ENCODE data around the gene LRCH1.

Gene LRCH1

DNA sequence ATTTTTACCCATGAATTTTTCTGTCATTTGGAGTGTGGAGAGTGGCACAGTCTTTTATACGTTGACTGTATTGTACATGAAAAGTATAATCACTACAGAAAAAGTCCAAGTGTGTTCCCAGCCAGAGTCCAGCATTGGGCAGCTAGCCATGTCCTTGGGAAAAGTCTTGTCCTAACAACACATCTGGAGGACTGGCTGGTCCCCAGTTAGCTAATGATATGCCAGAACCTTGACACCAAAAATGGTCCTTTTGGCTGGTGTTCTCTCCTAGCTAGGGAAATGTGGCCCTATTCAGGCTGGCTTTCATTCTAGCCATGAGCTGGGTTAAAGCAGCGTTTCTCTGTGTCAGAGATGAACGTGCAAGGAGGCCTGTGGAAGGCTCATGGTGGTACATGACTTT is 145.0 kb downstream of the LRCH1 start:
- no peak for DNase-seq (ENCODE audit: low read depth in 3 of 3)

DNA sequence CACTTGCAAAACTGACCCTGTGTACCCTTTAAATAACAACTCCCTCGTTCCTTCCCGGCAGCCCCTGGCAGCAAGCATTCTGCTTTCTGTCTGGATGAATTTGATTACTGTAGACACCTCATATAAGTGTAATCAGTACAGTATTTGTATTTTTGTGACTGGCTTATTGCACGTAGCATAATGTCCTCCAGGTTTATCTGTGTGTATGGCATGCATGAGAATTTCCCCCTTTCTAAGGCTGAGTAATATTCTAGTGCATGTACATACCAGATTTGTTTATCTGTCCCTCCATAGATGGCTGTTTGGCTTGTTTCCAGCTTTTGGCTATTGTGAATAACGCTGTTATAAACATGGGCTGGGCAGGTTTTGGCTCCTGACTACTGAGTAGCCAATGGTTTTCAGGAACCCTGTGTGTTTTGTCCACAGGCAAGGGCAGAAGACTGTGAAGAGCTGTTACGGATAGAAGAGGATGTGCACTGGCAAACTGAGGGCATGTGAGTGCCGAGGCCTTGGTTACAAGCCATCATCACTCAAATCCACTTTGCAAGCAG is 146.0 kb downstream of the LRCH1 start:
- DNase-seq (ENCODE audit: low read depth in 3 of 3), result no peak

DNA sequence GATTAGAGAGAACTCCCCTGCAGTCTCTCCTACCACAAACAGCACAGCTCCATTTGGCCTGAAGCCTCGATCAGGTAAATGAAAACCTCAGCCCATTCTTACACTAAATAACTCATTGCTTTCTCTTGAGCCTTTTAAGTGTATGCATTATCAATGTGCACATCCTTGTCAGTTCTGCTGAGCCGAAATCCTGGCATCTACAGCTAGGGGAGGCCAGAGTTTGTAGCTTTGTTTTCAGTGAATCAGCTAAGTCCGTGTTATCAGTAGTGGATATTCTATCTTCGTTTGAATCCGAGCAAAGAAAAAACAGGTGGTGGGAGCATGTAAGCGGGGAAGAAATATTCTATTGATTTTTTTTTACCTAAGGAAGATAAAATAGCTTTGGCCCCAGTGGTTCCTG is 159.6 kb downstream of the LRCH1 start:
- no peak for DNase-seq (ENCODE audit: low read depth in 3 of 3)

DNA sequence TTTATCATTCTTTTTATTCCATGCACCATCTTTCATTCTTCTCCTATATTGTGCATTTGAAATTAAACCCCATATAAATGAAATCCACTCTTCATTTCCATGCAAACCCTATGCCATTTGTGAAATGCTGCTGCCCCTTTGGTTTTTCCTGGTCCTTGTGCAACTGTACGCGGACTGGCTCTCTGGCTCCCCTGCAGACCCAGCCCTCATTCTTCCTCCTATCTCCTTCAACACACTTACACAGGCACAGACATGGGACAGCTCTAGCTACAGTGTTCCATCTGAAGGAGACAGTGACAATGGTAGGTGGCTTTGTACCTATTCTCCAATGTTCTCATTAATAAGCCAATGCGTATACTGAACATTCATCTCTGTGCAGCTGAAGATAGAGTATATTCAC is 162.4 kb downstream of the LRCH1 start:
- no peak for DNase-seq (ENCODE audit: low read depth in 3 of 3)

DNA sequence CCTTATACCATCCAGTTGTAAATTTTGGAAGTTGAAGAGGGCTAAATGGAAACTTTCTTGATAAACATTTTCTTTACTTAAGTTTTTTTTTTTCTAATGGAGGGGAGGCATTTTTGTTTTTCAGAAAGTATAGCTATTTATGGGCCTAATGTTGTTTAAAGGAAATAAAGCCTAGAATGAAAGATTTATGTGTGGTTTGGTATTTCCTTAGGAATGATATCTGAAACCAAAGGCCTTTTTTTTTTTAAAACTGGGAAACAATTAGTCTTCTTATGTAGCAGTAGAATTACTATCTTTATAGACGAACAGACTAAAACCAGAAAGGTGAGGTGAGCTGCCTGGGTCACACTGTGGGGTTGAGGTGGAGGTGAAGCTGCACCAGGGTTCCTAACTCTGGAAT is 163.9 kb downstream of the LRCH1 start:
- no peak for DNase-seq (ENCODE audit: low read depth in 3 of 3)

DNA sequence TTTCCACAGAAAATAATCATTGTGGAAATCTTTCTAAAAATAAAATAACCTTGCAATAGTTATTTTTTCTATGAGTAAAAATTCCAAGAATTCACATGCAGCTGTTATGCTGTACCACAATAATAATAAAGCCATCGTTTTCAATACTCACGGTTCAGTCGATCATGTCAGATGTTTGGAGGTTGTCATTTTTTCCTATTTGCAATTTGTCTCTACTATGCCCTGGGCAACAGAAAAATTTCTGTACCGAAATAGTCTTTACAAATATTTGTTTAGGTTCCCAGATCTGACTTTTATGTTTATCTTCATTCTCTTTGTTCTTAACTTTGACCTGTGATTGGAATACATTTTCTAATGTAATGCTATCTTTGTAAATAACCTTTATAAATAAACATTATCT is 164.3 kb downstream of the LRCH1 start:
- no peak for DNase-seq (ENCODE audit: low read depth in 3 of 3)

DNA sequence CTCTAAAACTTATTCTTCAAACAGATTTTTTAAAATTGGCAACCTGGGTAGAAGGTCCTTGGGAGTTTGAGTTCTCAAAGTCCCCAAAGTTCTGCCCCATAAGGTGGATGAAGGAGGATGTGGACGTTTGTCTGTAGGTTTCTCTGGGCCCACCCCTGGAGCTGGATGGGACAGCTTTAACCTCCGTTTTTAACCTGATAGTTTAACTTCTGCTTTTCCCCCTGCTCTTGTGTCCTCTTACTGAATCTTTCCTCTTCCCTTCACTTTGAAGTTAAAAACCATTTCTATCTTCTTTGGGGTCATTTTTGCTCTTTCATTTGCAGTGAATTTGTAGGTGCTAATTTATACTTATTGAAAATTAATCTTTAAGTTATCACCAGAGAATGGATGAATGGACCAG is 164.9 kb downstream of the LRCH1 start:
- no peak for DNase-seq (ENCODE audit: low read depth in 3 of 3)

DNA sequence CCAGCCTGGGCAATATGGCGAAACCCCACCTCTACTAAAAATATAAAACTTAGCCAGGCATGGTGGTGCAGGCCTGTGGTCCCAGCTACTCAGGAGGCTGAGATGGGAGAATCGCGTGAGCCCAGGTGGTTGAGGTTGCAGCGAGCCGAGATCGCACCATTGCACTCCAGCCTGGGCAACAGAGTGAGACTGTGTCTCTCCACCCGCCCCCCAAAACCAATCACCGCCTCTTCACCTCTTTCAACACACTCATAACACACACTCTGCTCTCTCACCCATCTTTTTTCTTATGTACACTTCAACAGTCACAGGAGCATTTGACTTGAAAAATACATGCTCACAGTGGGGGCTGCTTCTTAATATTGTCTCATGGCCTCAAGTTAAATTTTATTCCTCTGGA is 167.2 kb downstream of the LRCH1 start:
- no peak for DNase-seq (ENCODE audit: low read depth in 3 of 3)

DNA sequence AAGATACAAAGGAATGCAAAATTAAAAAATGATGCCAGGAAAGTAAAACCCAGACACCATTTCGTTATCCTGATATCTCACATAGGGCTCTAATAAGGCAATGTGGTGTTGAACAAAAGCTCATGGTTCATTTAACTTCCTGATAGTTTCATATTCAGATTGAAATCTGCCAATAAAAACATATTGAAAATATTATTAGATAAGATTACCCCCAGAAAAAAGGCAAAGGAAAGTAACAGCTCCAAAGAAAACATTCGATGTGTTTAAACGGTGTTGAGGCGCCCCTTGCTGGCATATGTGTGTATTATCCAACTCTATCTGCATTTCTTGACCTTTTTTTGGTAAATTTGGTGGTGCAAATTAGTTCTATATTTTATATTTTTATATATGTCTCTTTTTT is 168.1 kb downstream of the LRCH1 start:
- DNase-seq (ENCODE audit: low read depth in 3 of 3), result peak in 1 of 3 donors; percentile 13

DNA sequence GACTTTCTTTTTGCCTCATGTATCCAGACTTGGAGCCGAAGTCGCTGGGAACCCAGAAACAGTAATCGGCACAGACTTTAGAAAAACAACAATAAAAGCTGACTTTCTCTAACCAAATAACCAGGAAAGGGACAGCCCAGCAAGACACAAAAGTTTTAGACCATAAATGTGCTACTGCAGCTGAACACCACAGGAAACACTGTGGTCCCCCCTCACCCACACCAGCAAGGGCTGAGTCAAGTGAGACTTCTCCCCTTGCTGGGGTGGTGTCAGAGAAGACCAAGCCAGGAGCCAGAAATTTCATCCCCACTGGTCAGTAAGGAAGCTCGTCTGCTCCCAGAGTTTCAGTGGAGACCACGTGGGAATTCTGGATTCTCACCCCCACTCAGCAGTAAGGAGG is 173.4 kb downstream of the LRCH1 start:
- DNase-seq (ENCODE audit: low read depth in 3 of 3), result no peak

DNA sequence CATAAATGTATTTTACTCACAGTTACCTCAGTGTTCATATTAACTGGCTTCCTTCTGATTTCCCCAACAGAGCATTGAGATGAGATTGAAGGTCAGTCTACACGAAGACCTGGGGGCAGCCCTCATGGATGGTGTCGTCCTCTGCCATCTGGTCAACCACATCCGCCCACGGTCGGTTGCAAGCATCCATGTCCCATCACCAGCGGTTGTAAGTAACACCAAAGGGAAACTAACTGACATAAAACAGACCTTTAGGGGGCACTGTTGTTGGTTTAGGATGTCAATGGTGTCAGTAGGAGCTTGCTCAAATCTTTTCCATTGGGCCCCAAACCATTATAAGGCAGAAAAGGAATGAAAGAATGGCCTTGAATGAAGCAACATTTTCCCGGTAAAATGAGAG is 175.8 kb downstream of the LRCH1 start:
- no peak for DNase-seq (ENCODE audit: low read depth in 3 of 3)

DNA sequence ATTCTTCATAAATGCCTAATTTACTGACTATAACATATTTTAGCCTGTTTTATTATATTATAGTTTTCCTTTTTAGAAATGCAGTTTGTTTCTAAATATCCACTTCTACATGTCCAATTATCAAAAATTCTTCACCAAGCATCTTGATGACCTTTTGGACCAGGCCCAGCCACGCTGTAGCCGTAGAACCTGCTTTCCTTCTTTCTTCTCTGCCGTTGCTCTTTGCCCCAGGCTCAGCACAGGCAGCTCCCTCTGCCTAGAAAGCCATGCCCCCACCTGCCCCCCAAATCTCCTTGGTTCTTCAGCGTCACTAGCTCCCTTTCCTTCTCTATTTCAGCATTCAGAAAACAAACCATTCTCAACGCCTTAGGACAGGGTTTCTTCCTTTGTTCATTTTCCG is 178.6 kb downstream of the LRCH1 start:
- DNase-seq (ENCODE audit: low read depth in 3 of 3), result no peak

DNA sequence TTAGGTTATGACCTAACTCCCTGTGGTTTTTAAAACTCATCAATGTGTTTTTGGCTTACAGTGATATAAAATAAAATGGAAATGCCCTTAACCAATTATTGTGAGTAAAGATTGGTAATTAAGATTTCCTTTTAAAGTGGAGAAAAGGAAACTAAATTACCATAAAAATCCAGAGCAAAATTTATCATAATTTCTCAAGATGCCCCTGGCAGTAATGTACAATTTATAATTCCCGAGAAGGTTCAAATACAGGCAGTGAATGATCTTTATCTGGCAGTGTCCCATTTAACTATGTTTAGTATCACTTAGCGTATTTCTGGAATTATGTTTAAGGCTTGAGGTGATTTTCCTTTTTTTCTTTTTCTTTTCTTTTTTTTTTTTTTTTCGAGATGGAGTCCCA is 182.5 kb downstream of the LRCH1 start:
- DNase-seq (ENCODE audit: low read depth in 3 of 3), result no peak

DNA sequence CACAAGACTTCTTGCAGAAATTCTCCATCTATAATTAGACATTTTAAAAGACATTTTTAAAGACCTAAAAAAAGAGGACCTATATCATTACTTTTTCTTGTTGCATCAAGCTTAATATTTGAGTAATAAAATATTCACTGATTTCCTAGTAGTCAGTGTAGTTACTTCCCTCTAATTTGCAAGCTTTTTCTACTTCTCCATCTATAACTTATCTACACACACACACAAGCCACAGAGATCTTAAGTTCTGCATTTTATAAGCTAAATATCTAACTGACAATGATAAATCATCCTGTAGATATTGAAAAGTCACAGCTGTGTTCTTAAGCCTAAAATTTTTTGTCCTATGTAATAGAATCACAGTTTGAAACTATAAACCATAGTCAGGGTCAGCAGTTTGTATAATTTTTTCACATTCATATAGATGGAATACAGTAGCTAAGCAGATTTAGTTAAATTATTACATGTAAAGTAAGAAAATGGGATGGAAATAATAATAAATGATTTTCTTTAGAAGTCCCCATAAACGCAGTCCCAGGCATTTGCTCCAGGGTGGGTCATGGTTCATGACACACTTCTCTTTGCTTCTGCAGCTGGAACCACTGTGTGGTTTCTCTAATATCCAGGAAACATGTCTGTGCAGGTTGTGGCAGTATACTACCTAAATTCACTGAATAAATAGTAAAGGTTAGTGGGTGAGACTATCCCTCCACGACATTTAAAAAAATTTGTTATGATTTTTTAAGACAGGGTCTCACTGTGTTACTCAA is 183.8 kb downstream of the LRCH1 start:
- no peak for DNase-seq (ENCODE audit: low read depth in 3 of 3)

DNA sequence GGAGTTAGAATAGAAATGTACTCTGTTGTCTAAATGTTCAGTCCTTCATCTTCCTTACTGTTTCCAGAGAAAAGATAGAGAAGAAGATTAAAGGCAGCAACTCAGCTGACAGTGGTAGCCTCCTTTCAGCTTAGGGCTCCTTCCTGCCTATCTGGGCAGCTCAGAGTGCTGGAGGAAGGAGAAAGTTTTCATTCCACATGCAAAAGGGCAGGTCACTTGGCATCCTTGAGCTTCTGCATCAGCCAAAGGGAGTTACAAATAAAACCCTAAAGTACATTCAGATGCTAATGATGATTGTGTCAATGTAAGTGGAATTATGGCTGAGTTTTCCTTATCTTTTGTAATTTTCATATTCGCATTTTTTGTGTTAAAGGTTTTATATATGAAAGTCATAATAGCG is 185.1 kb downstream of the LRCH1 start:
- DNase-seq (ENCODE audit: low read depth in 3 of 3), result no peak

DNA sequence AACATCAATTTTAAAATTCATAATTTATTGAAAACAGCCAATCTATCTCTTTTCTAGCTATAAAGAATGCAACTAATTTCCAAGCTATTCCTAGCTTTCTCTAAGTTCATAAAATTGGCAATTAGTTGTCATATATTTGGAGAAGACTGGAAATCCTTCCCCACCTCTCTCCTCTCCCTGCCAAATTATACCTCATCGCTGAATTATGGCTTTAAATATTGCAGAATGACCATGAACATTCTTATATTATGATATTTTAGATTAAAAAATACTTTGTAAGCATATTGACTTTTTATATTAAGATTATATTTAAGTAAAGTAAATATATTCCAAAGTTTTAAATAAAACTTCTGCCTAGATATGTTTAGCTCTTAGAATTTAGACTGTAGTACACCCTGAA is 185.8 kb downstream of the LRCH1 start:
- no peak for DNase-seq (ENCODE audit: low read depth in 3 of 3)

DNA sequence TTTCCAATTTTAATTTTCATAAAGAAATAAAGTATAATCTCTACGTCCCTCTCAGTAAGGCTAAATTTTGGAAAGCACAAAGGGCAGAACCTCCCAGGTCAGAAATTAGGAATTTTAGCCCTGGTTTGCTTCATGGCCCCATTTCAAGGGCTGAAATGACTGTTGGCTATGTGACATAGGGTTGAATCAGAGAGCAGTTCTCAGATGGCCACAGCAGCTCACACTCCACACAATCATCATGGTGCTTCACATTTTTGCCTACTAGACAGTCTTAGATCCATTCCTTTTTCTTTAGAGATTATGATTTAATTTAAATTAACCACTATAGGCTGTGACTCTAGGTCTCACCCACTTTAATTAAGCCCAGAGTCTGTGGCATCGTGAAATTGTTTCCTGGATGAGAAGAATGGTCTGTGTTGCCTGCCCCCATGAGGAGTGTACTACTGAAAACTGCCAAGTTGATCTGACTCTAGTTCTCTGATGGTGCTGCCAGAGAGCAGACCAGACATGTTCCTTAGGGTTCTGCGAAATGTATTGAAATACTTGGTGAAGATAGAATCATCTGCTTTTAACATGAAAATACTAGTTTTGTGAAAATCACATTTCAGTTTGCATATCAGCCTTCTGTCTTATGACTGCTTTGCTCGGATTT is 186.6 kb downstream of the LRCH1 start:
- DNase-seq (ENCODE audit: low read depth in 3 of 3), result no peak

DNA sequence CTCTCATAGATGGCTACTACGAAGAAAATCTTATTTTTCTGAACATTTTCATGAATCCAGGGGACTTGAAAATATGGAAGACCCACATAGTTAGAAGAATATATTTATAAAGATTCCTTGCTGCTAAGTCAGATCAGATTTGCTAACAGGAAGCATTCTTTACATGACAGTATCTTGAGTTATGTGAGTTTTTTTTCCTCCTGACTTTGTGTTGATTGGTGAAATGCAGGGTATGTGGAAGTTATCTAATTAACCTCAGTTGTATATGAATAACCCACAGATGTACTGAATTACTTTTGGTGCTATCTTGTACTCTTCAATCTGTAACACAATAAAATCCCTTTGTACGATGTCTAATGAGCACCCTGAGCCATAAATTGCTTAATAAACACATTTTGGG is 190.2 kb downstream of the LRCH1 start:
- DNase-seq (ENCODE audit: low read depth in 3 of 3), result no peak

DNA sequence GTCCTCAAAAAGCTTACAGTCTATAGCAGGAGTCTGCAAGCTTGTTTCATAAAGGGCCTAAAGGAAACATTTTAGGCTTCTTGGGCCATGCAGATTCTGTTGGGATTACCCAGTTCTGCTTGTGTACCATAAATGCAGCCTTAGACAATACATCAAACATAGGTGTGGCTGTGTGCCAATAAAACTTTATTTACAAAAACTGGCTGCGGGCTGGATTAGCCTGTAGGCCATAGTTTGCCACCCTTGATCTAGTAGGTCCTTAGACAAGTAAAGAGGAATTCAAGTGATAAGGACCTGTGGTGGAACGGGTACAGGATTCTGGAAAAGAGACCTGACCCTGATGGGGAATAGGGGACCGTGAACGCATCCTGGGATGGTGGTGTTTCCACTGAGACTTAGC is 192.1 kb downstream of the LRCH1 start:
- no peak for DNase-seq (ENCODE audit: low read depth in 3 of 3)

DNA sequence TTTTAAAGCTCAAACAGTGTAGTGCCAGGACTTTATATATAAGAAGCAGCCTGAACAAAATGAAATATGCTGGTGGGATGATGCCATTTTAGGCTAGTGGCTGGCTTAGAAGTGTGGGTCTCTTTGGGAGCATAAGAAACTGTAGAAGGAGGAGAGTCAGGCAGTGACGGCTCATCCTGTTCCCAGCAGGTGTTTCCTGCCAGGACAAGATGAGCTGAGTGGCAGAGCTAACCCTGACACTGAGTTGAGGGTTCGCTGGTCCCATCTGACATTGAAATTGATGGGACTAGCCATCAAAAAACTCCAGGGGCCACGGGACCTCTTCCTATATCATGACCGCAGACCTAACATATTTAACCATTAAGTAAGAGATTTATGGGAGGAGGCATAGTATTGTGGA is 192.7 kb downstream of the LRCH1 start:
- no peak for DNase-seq (ENCODE audit: low read depth in 3 of 3)

DNA sequence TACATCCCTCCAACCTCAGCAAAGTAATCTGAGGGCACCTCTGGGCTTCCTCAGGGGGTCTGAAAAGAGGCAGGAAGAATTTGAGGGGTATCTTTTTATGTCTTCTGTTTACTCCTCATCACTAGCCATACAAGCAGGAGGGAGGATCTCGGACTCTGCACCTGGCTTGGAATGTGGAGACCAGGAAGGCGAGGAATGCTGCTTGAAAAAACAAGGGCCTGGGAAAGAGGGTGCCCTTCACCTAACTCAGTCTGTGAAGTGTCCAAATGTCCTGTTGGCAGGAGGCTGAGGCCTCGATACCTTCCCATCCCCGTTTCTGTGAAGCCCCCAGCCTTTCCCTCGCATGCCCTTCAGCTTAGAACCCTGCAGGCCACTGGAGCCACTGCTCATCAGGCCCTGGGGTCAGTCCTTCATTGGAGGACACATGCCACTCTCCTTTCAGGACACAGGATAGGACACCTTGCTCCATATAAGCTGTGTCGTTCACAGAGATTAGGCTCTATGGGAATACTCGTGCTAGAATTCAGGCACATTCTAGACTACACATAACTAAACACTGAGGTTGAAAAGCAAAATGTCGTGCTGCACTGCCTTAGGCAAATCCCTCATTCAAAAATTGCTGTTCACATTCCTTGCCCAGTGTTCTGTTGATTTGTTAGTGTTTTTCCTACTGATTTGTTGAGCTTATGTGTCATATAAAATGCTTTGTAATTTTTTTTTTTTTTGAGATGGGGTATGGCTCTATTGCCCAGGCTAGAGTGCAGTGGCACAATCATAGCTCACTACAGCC is 194.3 kb downstream of the LRCH1 start:
- DNase-seq (ENCODE audit: low read depth in 3 of 3), result no peak

DNA sequence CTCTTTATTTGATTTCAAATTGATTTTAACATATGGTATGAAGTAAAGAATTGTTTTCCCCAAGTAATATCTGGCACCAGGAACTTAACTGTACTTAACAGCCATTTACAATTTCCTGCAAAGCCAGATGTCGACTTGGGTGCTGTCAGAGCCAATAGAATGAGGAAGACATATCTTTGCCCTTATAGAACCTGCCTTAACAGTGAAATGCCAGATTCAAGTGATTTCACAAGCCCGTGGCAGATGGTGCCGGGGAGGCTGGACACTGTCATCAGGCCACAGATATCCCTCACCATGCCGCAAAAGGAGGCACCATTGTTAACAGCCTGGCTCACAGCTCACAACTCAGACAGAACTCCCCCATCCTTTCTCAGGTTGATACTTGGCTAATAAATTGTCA is 195.3 kb downstream of the LRCH1 start:
- DNase-seq (ENCODE audit: low read depth in 3 of 3), result no peak

DNA sequence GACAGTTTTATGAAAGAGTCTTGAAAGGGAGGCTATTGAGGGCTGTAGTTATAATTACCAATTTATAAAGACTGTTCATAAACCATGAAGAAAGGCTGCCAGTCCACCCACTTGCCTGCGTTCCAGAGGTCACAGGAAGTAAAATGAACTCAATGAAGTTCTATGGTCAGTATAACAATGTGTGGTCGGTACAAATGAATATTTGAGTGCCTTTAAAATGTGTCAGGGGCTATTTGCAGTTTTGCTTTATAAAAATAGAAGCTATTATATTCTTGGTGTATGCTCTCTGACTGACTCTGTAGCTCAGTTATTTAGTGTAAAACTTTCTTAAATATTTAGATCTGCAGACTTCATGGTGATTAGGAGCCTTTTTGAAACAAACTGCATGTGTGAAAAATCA is 197.0 kb downstream of the LRCH1 start:
- no peak for DNase-seq (ENCODE audit: low read depth in 3 of 3)

All from stimulated activated CD4-positive, alpha-beta T cell treated with anti-CD3 and anti-CD28 coated beads, TNF-alpha, amount 100 ng/mL, for 48 hours (primary cell).